Measurements from ENCODE around the gene MB21D2.

DNA sequence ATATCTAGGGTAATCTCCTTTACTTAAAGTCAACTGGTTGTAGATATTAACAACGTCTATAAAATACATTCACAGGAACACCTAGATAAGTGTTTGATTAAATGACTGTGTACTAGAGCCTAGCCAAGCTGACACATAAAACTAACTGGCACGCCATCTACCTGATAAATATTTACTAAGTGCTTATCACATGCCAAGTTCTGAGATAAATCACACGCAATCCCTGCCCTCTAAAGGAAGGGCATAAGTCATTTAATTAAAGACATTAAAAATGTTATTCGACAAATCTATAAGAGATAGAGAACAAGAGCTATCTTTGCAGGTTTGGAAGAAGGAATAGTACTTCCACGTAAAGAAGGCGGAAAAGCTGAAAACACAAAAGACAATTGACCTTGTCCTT lies 11.1 kb upstream of the MB21D2 start:
- TF ChIP-seq POLR2AphosphoS5 (IDR thresholded peaks at IDR 0.05; ENCODE audit: low read depth, low read length), result no peak
- no peak for TF ChIP-seq SIN3A (IDR thresholded peaks at IDR 0.05; ENCODE audit: borderline replicate concordance, insufficient read depth, low read length)
